KMS-11 (cell line): ENCODE results near the gene NEK5.

Experiments
- H2AFZ ChIP-seq: fragments of 200-600 bp; sonication (generic); 2 replicates; pipeline ENCODE4 v1.6.1; 2016; ENCODE audit warnings: antibody characterized with exemption, mixed run types, low read depth
- H3K27ac ChIP-seq: fragments of 200-600 bp; sonication (generic); 2 replicates; pipeline ENCODE4 v1.6.1; 2016; ENCODE audit warnings: mild to moderate bottlenecking, mixed run types
- H3K27me3 ChIP-seq: fragments of 200-600 bp; sonication (generic); 2 replicates; pipeline ENCODE4 v1.6.1; 2017; ENCODE audit warnings: mild to moderate bottlenecking, low read depth, mixed run types, moderate library complexity; ENCODE audit not compliant: insufficient read depth
- H3K36me3 ChIP-seq: fragments of 200-600 bp; sonication (generic); 2 replicates; pipeline ENCODE4 v1.6.1; 2017; ENCODE audit warnings: mild to moderate bottlenecking, mixed run types; ENCODE audit not compliant: insufficient read depth
- H3K4me1 ChIP-seq: fragments of 200-600 bp; sonication (generic); 2 replicates; pipeline ENCODE4 v1.6.1; 2016; ENCODE audit warnings: mild to moderate bottlenecking, low read depth, mixed run types; ENCODE audit not compliant: poor library complexity, severe bottlenecking
- H3K4me2 ChIP-seq: fragments of 200-600 bp; sonication (generic); 2 replicates; pipeline ENCODE4 v1.7.0; 2016; ENCODE audit warnings: mild to moderate bottlenecking, mixed run types
- H3K4me3 ChIP-seq: fragments of 200-600 bp; sonication (generic); IDR thresholded peaks from 2 replicates; pipeline ENCODE4 v1.6.1; 2017; ENCODE audit warnings: low read depth, low read length, mixed read lengths; ENCODE audit not compliant: insufficient read depth
- H3K79me2 ChIP-seq: fragments of 200-600 bp; sonication (generic); 2 replicates; pipeline ENCODE4 v1.6.1; 2016; ENCODE audit warnings: low read depth, mixed run types; ENCODE audit not compliant: insufficient read depth
- H3K9ac ChIP-seq: fragments of 200-600 bp; sonication (generic); 2 replicates; pipeline ENCODE4 v1.6.1; 2016; ENCODE audit warnings: mild to moderate bottlenecking, mixed run types
- H4K20me1 ChIP-seq: fragments of 200-600 bp; sonication (generic); 2 replicates; pipeline ENCODE4 v1.6.1; 2016; ENCODE audit warnings: mild to moderate bottlenecking, mixed run types; ENCODE audit not compliant: insufficient read depth
- TF ChIP-seq, protein P1 (sequence below): fragments of 200-600 bp; sonication (generic); conservative IDR thresholded peaks from 2 replicates; pipeline ENCODE4 v1.6.1; 2017; ENCODE audit warnings: low read depth, mild to moderate bottlenecking, antibody characterized with exemption, low read length, moderate library complexity, mixed read lengths

The NEK5 gene

DNA sequence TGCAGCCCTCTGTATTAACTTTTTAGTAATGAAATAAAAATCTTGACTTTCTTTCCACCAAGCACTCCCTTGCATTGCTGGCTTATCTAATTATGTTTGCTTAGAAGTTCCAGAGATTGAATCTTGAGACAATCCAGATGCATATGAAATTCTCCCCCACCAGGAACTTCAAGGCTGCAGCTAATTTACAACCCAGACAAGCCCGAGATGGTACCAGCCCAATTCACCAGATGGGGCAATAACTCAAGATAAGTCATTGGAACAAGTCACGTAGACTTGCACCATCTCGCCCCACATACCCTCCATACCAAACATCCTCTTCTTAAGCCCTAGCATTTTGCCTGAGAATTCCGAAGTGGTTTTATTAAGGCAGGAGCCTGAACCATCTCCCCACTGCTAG lies 75.4 kb downstream of the NEK5 start:
- no peaks in the 10 kb centered on the region for H3K36me3 ChIP-seq
- TF ChIP-seq, protein P1, sequence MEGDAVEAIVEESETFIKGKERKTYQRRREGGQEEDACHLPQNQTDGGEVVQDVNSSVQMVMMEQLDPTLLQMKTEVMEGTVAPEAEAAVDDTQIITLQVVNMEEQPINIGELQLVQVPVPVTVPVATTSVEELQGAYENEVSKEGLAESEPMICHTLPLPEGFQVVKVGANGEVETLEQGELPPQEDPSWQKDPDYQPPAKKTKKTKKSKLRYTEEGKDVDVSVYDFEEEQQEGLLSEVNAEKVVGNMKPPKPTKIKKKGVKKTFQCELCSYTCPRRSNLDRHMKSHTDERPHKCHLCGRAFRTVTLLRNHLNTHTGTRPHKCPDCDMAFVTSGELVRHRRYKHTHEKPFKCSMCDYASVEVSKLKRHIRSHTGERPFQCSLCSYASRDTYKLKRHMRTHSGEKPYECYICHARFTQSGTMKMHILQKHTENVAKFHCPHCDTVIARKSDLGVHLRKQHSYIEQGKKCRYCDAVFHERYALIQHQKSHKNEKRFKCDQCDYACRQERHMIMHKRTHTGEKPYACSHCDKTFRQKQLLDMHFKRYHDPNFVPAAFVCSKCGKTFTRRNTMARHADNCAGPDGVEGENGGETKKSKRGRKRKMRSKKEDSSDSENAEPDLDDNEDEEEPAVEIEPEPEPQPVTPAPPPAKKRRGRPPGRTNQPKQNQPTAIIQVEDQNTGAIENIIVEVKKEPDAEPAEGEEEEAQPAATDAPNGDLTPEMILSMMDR: no peak
- no peak overlapping the region for H3K27ac ChIP-seq
- H3K79me2 ChIP-seq: no peaks in the 10 kb centered on the region
- H3K9ac ChIP-seq: no peak overlapping the region
- no peak overlapping the region for H3K4me2 ChIP-seq
- H3K27me3 ChIP-seq: no peaks in the 10 kb centered on the region
- no peaks in the 10 kb centered on the region for H3K4me1 ChIP-seq
- H2AFZ ChIP-seq: no peak overlapping the region
- no peaks in the 10 kb centered on the region for H4K20me1 ChIP-seq
- no peak overlapping the region for H3K4me3 ChIP-seq

DNA sequence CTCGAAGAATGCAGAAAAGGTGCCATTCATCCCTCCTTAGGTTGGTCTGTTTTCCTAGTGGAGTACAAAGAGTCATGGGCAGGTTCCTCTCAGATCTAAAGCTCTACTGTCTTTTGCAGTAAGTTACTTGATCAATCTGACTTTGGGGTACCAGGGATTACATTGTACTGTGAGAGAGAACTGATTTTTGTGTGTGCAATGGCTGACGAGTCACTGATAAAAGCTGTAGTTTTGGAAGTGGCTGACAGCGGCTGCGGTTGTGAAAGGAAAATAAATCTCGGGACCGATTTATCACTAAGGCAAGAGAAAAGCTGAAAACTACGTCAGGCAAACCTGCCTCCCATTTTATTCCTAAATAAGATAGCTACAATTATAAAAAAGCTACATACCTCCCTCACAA lies 77.5 kb downstream of the NEK5 start:
- no peak overlapping the region for H3K27ac ChIP-seq
- H3K4me3 ChIP-seq: no peak overlapping the region
- H4K20me1 ChIP-seq: no peaks in the 10 kb centered on the region
- H3K9ac ChIP-seq: no peak overlapping the region
- no peak overlapping the region for H2AFZ ChIP-seq
- no peaks in the 10 kb centered on the region for H3K79me2 ChIP-seq
- H3K36me3 ChIP-seq: no peaks in the 10 kb centered on the region
- TF ChIP-seq, protein P1: no peak
- no peaks in the 10 kb centered on the region for H3K27me3 ChIP-seq
- no peaks in the 10 kb centered on the region for H3K4me1 ChIP-seq
- H3K4me2 ChIP-seq: no peak overlapping the region

DNA sequence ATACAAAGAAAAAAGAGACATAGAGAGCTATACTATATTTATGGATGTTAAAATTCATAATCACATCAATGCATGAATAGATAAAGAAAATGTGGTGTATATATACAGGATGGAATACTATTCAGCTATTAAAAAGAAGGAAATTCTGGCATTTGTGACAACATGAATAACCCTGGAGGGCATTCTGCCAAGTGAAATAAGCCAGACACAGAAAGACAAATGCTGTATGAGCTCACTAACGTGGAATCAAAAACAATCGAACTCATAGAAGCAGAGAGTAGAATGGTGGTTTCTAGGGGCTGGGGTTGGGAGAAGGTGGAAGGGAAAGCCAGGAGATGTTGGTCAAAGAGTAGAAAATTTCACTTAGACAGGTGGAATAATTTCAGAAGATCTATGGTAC lies 80.4 kb downstream of the NEK5 start:
- no peaks in the 10 kb centered on the region for H3K36me3 ChIP-seq
- no peak overlapping the region for H3K27ac ChIP-seq
- TF ChIP-seq, protein P1: no peak
- no peak overlapping the region for H2AFZ ChIP-seq
- H3K4me3 ChIP-seq: no peak overlapping the region
- H4K20me1 ChIP-seq: no peaks in the 10 kb centered on the region
- no peaks in the 10 kb centered on the region for H3K4me1 ChIP-seq
- H3K79me2 ChIP-seq: no peaks in the 10 kb centered on the region
- H3K27me3 ChIP-seq: no peaks in the 10 kb centered on the region
- no peak overlapping the region for H3K9ac ChIP-seq
- H3K4me2 ChIP-seq: no peak overlapping the region

DNA sequence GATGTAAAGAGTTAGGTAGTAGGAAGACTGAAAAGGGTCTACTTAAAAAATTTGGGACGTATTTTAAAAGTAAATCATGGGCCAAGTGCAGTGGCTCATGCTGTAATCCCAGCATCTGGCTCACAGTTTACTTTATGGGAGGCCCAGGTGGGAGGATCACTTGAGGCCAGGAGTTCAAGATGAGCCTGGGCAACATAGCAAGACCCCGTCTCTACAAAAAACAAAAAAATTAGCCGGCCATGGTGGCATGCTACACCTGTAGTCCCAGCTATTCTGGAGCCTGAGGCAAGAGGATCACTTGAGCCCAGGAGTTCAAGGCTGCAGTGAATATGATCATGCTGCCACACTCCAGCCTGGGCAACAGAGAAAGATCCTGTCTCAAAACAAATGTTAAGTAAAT lies 81.4 kb downstream of the NEK5 start:
- H3K4me2 ChIP-seq: no peak overlapping the region
- H3K36me3 ChIP-seq: no peaks in the 10 kb centered on the region
- TF ChIP-seq, protein P1: no peak
- H4K20me1 ChIP-seq: no peaks in the 10 kb centered on the region
- H3K27me3 ChIP-seq: no peaks in the 10 kb centered on the region
- H3K79me2 ChIP-seq: no peaks in the 10 kb centered on the region
- H3K4me1 ChIP-seq: no peaks in the 10 kb centered on the region
- H3K27ac ChIP-seq: no peak overlapping the region
- H2AFZ ChIP-seq: no peak overlapping the region
- no peak overlapping the region for H3K9ac ChIP-seq
- no peak overlapping the region for H3K4me3 ChIP-seq

DNA sequence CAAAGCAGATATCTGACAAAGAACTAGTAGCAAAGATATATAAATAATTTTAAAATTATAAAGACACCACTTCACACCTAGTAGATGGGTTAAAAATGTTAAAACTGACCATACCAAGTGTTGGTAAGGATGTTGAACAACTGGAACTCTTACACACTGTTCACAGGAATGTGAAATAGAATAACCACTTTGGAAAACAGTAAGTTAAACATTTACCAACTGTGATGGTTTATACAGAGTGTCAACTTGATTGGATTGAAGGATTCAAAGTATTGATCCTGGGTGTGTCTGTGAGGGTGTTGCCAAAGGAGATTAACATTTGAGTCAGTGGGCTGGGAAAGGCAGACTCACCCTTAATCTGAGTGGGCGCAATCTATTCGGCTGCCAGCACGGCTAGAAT lies 85.2 kb downstream of the NEK5 start:
- H2AFZ ChIP-seq: no peak overlapping the region
- H3K4me1 ChIP-seq: no peaks in the 10 kb centered on the region
- TF ChIP-seq, protein P1: no peak
- H3K36me3 ChIP-seq: no peaks in the 10 kb centered on the region
- no peaks in the 10 kb centered on the region for H4K20me1 ChIP-seq
- H3K27me3 ChIP-seq: no peaks in the 10 kb centered on the region
- H3K4me2 ChIP-seq: no peak overlapping the region
- H3K9ac ChIP-seq: no peak overlapping the region
- no peaks in the 10 kb centered on the region for H3K79me2 ChIP-seq
- no peak overlapping the region for H3K27ac ChIP-seq
- H3K4me3 ChIP-seq: no peak overlapping the region
